Glomerular visceral epithelial cell (primary cell): ENCODE data around the gene RCCD1.
A peak's percentile ranks its signal among the peaks of the same experiment; 100 is the strongest.
"Not testable (repeated sequence)": the region's sequence is repeated elsewhere in the genome, so short reads cannot be mapped to it uniquely, and the experiment has no call there.

Experiments used
- DNase-seq: peaks from one replicate; pipeline ENCODE4 v3.0.0-alpha.2; 2016; ENCODE audit errors: extremely low spot score

RCCD1 gene, protein sequence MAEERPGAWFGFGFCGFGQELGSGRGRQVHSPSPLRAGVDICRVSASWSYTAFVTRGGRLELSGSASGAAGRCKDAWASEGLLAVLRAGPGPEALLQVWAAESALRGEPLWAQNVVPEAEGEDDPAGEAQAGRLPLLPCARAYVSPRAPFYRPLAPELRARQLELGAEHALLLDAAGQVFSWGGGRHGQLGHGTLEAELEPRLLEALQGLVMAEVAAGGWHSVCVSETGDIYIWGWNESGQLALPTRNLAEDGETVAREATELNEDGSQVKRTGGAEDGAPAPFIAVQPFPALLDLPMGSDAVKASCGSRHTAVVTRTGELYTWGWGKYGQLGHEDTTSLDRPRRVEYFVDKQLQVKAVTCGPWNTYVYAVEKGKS

DNA sequence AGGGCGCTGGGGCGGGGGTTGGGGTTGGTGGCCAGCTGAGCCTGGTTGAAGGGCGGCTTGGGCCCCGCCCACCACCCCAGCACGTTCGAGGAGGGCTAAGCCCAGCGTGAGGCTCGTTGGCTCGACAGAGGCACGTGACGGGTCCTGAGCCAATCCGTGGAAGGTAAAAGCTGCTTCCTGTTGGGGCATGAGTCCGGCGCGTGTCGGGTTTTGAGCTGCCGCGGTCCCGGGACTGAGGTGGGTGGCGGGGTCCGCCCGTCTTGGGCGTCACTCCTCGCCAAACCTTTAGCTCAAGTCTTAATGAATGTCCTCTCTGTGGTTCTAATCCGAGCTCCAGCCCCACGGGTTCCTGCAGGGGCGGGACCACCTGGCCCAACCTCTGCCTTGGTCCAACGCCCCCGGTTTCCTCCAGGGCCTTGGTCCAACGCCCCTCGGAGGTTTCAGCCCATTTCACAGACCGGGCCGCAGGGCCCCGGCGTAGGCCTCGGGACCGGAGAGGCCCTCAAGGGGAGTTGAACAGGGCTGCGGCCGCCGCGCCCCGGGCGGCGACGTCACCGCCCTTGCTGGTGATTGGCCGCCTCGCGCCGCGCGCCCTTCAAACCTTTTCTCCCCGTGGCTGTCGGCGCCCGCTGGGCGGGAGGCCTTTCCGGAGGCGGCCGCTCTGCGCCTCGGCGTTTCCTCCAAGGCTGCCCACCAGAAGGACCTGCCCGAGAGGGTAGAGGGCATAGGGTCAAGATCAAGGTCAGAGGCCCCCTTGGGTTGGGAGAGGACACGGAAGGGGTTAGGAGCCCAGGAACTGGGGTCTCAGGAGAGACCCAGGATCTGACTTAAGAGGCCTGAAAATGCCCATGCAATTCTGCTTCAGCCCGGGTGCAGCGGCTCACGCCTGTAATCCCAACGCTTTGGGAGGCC is at the start of gene RCCD1:
Gene RCCD1, plus strand, starts transcription at position 173 of the 912 bp plus-strand sequence. CDS start 1,851 bp downstream, outside the sequence.
- peak; percentile 84 for DNase-seq

DNA sequence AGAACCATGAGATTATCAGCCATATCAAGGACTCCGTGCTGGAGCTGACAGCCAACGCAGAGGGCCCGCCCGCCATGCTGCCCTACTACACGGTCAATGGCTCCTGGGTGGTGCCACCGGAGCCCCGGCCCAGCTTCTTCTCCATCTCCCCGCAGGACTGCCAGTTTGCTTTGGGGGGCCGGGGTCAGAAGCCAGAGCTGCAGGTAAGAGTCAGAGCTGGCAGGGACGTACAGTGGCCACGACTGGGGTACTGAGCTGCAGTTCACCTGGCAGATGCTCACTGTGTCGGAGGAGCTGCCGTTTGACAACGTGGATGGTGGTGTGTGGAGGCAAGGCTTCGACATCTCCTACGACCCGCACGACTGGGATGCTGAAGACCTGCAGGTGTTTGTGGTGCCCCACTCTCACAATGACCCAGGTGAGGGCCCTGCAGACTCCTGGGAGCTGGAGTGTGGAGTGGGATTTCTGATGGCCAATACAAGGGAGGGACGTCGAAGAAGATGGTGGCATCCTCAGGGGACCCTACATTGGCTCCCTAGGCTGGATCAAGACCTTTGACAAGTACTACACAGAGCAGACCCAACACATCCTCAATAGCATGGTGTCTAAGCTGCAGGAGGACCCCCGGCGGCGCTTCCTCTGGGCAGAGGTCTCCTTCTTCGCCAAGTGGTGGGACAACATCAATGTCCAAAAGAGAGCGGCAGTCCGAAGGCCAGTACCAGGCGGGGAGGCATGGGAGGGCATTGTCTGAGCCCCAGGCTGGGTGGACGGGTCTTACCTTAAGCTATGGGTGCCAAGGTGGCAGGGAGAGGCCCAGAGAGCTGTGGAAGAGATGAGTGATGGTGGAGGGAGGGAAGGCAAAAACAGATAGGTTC is 49.1 kb upstream of the RCCD1 start:
- no peak for DNase-seq

DNA sequence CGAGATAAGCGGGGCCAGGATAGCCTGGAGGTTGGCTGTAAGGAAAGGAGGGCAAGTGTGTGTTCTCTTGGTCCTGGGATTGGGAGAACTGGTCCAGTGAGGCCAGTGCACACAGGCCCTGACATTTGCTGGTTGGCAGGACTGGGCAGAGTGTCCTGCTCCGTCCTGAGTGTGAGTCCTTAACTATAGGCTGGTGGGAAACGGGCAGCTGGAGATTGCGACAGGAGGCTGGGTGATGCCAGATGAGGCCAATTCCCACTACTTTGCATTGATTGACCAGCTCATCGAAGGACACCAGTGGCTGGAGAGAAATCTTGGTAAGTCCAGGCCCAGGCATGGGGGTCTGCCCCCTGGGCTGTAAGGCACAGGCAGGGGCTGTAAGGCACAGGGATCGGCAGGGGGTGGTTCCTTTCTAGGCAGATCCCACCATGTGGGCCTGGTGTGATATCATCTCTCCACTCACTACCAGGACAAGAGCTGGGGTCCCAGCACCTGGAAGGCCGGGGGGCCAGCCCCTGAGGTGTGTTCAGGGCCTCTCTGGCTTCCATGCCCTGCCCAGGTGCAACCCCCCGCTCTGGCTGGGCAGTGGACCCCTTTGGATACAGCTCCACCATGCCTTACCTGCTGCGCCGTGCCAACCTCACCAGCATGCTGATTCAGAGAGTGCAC is 48.4 kb upstream of the RCCD1 start:
- DNase-seq, result no peak

DNA sequence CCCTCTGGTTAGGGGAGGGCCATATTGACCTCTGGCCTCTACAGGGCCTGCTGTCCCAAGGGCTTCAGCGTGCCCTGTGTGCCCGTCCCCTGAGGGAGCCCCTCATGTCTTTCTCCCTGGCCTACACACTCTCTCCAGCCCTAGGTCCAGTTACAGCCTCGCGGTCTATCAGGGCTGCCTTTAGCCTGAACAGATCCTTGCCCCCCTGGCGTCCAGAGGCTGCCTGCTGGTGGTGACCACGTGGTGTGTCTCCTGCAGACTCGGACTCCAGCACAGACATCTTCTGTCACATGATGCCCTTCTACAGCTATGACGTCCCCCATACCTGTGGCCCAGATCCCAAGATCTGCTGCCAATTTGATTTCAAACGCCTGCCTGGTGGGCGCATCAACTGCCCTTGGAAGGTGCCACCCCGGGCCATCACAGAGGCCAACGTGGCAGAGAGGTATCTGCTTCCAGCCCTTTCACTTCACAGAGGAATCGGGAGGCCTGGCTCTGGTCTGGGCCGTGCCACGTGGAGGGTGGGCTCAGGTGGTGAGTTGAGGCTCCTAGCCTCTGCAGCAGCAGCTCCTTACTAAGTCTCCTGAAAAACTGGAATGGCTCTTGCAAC is 47.5 kb upstream of the RCCD1 start:
- DNase-seq, result no peak

DNA sequence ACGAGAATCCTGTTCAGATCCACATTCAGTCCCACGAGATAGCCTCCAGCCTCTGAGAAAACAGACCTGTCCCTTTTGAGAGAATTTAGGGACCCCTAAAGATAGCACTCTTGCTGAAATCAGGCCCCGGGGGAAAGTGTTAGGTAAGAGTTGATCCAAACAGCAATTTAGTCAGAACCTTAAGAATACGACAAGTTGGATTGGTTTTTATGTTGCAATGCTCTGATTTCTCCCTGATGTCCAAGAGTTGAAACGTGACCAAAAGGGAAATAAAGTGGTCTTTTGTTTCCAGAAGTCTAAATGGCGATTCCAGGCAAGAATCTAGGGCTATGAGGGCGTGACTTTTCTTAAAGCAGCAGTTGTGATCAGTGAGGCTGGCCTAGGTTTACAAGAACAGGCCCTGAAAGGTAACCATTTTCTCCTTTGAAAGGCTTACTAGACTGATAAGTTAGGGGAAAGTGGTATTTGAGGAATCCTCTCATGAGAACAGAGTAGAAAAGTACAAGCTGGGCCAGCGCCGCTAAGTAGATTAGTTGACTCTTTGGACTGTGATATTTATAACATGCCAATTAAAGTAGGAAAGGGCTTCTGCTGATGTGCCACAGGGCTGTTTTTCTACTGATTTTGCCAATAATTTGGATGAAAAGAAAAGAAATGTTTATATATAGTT is 46.7 kb upstream of the RCCD1 start:
- DNase-seq, result no peak

DNA sequence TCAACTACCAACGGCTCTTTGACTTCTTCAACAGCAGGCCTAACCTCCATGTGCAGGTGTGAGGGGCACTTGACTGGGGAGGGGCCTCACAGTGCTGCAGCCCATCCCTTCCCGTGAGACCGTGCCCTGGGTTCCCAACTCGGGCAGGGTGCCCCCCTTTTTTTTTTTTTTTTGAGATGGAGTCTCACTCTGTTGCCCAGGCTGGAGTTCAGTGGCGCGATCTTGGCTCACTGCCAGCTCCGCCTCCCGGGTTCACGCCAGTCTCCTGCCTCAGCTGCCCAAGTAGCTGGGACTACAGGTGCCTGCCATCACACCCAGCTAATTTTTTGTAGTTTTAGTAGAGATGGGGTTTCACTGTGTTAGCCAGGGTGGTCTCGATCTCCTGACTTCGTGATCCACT is 45.2 kb upstream of the RCCD1 start:
- not testable (repeated sequence) for DNase-seq

DNA sequence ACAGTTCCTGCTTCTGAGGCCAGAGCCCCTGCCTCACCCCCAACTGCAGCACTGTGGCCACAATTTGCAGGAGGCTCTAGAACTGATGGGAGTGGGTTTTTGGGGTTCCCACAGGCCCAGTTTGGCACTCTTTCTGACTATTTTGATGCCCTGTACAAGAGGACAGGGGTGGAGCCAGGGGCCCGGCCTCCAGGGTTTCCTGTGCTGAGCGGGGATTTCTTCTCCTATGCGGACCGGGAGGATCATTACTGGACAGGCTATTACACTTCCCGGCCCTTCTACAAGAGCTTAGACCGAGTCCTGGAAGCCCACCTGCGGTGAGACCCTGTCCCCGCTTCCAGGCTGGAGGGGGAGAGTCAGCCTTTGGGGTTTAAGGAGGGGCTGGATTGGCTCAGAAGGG is 44.7 kb upstream of the RCCD1 start:
- DNase-seq, result no peak

DNA sequence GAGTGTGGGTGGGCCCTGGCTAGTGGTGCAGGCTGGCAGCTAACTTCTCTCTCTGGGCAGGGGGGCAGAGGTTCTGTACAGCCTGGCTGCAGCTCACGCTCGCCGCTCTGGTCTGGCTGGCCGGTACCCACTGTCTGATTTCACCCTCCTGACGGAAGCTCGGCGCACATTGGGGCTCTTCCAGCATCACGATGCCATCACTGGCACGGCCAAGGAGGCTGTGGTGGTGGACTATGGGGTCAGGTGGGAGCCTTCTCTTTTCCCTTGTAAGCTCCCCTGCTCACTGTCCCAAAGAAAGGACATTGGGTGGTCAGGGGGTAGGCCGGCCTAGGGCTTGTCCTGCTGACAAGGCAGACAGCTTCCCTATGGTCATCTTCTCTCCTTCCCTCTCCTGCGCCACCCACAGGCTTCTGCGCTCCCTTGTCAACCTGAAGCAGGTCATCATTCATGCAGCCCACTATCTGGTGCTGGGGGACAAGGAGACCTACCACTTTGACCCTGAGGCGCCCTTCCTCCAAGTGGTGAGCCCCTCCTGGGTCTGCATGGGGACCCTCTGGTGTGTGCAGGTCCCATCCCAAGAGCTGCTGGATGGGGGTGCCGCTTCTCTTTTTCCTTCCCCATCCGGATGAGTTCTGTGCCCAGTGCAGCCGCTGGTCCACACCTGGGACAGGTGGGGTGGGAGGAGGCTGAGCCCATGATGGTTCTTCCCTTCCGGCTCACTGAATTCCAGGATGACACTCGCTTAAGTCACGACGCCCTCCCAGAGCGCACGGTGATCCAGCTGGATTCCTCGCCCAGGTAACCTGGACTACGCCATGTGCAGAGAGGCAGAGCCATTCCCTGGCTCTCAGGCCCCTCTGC is 44.0 kb upstream of the RCCD1 start:
- DNase-seq, result no peak

DNA sequence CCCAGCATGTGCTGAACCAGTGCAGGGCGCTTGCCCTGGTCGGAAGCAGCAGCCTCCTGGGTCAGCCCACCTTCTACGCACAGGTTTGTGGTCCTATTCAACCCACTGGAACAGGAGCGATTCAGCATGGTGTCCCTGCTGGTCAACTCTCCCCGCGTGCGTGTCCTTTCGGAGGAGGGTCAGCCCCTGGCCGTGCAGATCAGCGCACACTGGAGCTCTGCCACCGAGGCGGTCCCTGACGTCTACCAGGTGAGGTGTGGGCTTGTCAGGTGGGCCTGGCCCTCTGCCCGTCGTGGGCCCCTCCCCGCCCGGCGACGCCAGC is 43.4 kb upstream of the RCCD1 start:
- DNase-seq, result no peak

DNA sequence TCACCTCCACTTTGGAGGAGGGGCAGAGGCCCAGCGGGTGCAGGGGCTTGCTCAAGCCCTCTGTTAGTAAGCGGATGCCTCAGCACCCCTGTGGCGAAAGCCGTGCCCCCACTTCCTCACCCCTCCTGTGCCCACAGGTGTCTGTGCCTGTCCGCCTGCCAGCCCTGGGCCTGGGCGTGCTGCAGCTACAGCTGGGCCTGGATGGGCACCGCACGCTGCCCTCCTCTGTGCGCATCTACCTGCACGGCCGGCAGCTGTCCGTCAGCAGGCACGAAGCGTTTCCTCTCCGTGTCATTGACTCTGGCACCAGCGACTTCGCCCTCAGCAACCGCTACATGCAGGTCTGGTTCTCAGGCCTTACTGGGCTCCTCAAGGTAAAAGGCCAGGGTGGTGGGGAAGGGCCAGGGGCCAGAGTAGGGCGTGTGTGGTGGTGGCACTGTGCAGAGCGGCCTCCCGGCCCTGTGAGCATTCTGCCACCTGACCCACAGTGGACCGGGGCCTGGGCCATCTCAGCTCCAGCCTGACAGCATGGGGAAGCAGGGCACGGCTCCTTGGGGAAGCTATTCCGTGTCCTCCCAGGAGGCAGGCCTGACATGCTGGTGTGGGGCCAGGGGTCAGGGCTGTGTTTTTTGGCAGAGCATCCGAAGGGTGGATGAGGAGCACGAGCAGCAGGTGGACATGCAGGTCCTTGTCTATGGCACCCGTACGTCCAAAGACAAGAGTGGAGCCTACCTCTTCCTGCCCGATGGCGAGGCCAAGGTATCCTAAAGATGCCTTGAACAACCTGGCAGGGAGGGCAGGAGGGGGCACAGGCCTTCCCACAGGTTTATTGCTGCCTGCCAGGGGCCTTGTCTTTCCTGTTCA is 42.5 kb upstream of the RCCD1 start:
- DNase-seq, result no peak

DNA sequence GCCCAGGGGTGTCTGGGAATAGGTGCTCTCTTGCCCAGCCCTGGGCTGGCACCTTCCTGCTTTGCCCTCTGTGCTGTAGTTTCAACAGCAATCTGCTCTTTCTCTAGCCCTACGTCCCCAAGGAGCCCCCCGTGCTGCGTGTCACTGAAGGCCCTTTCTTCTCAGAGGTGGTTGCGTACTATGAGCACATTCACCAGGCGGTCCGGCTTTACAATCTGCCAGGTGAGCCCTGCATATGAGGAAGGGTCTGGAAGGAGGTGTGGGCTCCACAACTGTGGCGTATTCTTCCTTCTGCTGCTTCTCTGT is 42.0 kb upstream of the RCCD1 start:
- no peak for DNase-seq

DNA sequence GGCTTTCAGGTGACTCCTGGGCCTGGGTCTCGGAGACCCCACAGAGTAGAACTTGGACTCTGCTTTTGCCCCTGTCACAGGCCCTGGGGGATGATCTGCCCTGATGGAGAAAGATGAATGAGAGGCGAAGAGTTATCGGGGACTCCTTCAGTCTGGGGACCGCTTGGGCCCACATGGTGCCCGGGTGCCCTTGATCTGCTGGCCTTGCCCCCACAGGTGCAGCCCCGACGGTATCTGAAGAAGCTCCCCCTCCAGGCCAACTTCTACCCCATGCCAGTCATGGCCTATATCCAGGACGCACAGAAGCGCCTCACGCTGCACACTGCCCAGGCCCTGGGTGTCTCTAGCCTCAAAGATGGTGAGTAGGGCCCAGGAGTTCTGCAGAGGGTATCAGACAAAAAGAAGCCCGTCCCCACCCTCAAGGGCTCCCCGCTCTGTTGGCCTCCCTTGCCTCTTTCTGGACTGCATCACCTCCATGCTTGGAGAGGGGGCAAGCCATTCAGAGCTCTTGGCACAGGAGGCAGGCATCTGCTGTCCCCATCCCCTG is 41.2 kb upstream of the RCCD1 start:
- DNase-seq, result no peak

DNA sequence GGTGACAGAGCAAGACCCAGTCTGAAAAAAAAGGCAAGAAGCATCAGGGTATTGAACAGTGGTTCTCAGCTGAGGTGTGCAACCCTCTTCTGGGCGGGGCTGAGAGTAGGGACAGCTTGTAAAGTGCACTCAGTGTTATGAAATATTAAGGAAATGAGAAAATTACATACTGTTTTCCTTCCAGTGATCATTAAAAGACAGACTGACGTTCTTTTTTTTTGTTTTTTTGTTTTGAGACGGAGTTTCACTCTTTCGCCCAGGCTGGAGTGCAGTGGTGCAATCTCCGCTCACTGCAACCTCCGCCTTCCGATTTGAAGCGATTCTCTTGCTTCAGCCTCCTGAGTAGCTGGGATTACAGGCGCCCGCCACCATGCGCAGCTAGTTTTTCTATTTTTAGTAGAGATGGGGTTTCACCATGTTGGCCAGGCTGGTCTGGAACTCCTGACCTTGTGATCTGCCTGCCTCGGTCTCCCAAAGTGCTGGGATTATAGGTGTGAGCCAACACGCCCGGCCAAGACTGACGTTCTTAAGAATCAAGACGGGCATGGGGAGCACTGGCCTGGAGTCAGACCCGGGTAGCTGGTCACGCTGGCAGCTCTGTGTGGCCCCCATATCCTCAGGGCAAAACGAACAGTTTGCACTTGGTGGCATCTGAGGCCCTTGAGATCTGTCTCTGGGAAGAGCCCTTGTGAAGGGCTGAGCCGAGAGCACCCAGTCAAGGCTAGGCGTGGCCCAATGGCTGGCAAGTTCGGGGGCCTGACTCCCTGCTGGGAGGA is 40.2 kb upstream of the RCCD1 start:
- DNase-seq, result no peak

DNA sequence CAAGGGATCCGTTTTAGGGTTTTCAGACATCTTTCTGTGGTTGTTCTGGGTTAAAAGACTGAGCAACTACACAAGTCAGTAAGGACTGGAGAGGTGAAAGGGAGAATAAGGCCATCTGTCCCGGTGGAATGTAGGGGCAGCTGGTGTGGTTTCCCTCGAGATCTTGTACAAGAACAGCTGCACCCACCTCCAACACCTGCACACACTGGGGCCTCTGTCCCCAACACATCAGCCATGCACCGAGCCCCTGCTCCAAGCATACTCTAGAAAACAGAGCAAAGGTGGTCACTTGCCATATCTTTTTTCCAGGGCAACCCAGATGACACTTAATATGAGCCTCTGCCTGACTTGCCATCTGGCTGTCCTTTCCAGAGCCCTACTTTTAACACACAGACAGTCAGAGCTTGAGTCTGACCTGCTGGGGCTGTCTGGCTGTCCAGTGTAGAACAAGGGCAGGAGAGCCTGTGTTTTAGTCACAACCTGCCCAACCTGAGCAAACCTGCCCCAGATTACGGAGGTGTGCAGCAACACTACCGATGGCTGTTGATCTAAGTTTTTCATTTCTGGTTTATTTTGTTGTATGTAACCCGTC is 39.4 kb upstream of the RCCD1 start:
- no peak for DNase-seq

DNA sequence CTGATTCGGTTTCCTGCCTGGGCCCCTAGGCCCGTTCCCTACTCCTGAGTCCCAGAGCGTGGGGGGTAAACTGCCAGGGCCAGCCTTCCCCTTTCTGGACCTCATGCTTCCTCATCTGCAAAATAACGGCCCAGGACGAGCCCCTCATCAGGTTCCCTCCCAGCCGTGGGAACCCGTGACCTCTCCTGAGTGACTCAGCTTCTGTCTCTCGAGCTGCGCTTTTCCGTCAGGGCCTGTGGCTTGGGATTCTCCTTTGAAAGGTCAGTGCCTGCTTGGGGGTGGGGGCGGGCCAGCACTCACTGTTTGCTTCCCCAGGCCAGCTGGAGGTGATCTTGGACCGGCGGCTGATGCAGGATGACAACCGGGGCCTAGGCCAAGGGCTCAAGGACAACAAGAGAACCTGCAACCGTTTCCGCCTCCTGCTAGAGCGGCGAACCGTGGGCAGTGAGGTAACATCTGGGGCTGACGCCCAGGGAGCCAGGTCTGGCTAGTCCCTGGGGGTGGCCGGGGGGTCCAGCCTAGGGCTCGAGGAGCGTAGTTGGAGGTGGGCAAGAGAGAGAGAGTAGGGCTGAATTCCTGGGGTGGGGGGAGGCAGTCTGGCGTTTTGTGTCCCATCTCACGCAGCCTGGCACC is 38.8 kb upstream of the RCCD1 start:
- DNase-seq, result no peak

DNA sequence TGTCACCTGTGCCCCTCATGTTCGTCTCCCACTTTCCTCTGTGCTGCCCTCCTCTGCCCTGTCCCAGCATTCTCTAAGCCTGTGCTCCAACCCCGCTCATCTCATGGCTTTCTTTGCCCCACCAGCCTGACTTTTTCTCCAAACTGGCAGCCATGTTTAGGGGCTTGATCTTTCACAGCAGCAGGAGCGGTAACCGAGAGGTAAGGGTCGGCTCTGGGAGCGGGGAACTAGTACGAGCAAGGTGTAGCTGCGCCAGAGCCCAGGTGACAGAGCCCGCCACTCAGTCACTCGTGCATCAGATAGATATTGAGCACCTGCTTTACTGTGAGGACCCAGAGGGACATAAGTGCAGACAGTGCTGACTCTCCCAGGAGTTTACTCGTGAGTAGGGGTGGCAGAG is 38.2 kb upstream of the RCCD1 start:
- no peak for DNase-seq

DNA sequence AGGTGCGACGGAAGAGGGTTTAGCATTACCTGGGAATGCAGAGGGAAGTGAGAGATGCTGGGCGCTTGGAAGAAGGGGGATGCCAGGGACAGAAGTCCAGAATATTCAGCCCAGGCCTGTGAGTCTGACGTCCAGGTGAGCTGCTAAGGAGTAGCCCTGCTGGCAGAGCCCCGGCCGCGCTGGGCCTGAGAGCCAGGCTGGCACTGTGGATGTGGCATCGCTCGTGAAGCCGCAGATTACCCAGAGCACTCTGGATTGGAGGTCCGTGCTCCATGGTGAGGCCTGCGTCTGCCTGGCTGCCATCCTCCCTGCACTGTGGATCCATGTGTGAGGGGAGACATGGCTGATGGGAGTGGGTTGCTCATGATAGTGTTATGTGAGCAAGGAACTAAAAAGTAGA is 37.1 kb upstream of the RCCD1 start:
- no peak for DNase-seq
